ENCODE data around the gene PFKM.
A peak's percentile ranks its signal among the peaks of the same experiment; 100 is the strongest.

Gene PFKM

DNA sequence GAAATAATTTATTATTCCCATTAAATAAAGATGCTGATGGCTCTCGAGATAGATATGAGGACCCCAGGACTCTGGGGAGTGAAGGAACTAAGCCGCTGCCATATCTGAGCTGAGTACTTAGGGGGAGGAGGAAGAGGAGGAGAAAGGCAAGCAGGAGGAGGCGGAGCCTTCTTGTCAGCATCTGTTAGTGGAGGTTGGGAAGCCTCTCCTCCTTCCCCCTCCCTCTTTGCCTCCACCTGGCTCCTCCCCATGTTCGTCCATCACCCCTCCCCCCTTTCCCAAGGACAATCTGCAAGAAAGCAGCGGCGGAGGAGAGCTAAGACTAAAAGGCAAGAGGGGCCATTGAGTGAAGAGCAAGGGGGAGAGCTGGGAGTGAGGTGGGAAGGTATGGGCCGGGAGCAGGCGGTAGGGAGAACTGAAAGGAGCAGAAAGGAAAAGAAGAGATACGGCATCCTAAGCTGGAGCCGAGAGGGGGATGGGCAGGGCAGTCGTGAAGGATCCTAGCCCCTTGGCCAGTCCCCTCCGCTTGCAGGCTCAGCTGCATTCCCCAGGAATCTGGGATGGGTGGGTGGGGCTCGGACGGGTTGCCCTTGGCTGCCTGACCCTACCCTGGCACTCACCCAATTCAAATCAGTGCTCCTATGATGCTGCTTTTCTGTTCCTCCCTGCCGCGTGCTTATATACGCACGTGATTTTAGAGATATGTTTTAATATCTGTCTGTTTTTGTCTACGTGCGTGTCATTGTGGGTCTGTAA, at the start of gene PFKM:
PFKM (plus strand) TSS at position 287 of the 756 bp plus-strand sequence. CDS start 3,411 bp downstream, outside the sequence.
- peak within 1 kb of the TSS; percentile 90 to 91 for H3K4me3 ChIP-seq (ENCODE audit: low read depth in 1 of 2, low read length in 2 of 2)
- no peaks in the 10 kb centered on the region for H3K9me3 ChIP-seq (ENCODE audit: control insufficient read depth in 1 of 2, low read length in 2 of 2)
- peaks cover 19 to 24% of the 10 kb centered on the region in 2 donors for H3K4me1 ChIP-seq (ENCODE audit: control insufficient read depth in 1 of 2, insufficient read depth in 2 of 2, low read length in 2 of 2)
- no peaks in the 10 kb centered on the region for H3K27me3 ChIP-seq (ENCODE audit: control insufficient read depth in 1 of 2, insufficient read depth in 2 of 2, low read length in 2 of 2)
- H3K27ac ChIP-seq (ENCODE audit: low read depth, low read length) = no peak within 1 kb of the TSS
- H3K36me3 ChIP-seq (ENCODE audit: control insufficient read depth in 1 of 2, insufficient read depth in 2 of 2, low read length in 2 of 2) = peaks cover 0 to 4% of the 10 kb centered on the region in 2 donors
- H3K9ac ChIP-seq (ENCODE audit: low read depth in 1 of 2, low read length in 2 of 2) = peak within 1 kb of the TSS; percentile 49 to 56

DNA sequence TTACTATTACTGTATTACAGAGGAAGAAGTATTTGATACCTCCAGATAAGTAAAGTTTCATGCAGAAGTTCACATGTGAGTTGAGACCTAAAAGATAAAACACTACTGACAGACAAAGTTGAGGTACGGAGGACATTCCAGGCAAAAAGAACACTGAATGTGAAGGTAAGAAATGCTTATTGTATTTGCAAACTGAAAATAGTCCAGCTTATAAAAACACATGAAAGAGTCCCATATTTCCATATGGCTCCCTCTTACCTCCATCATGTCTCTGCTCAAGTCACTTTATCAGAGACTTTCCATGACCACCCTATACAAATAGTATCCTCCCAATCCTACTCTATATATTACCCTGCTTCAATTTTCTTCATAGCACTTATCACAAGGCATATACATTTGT, 49.1 kb upstream of the PFKM start:
- no peaks in the 10 kb centered on the region for H3K4me1 ChIP-seq (ENCODE audit: control insufficient read depth in 1 of 2, insufficient read depth in 2 of 2, low read length in 2 of 2)
- H3K9ac ChIP-seq (ENCODE audit: low read depth in 1 of 2, low read length in 2 of 2) = no peak overlapping the region
- H3K27ac ChIP-seq (ENCODE audit: low read depth, low read length) = no peak overlapping the region
- no peak overlapping the region for H3K4me3 ChIP-seq (ENCODE audit: low read depth in 1 of 2, low read length in 2 of 2)
- H3K9me3 ChIP-seq (ENCODE audit: control insufficient read depth in 1 of 2, low read length in 2 of 2) = no peaks in the 10 kb centered on the region
- peaks cover 27 to 60% of the 10 kb centered on the region in 2 donors for H3K36me3 ChIP-seq (ENCODE audit: control insufficient read depth in 1 of 2, insufficient read depth in 2 of 2, low read length in 2 of 2)
- H3K27me3 ChIP-seq (ENCODE audit: control insufficient read depth in 1 of 2, insufficient read depth in 2 of 2, low read length in 2 of 2) = no peaks in the 10 kb centered on the region

DNA sequence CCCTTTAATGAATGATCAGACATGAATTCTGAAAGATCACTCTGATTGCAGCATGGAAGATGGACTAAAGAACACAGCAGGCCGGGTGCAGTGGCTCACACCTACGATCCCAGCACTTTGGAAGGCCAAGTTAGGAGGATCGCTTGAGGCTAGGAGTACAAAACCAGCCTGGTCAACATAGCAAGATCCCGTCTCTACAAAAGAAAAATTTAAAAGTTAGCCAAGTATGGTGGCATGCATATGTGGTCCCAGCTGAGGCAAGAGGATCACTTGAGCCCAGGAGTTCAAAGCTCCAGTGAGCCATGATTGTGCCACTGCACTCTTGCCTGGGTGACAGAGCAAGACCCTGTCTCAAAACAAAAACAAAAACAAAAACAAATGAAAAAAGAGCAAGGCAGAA, 48.4 kb upstream of the PFKM start:
- no peaks in the 10 kb centered on the region for H3K9me3 ChIP-seq (ENCODE audit: control insufficient read depth in 1 of 2, low read length in 2 of 2)
- peaks cover 27 to 53% of the 10 kb centered on the region in 2 donors for H3K36me3 ChIP-seq (ENCODE audit: control insufficient read depth in 1 of 2, insufficient read depth in 2 of 2, low read length in 2 of 2)
- no peaks in the 10 kb centered on the region for H3K27me3 ChIP-seq (ENCODE audit: control insufficient read depth in 1 of 2, insufficient read depth in 2 of 2, low read length in 2 of 2)
- no peak overlapping the region for H3K27ac ChIP-seq (ENCODE audit: low read depth, low read length)
- no peak overlapping the region for H3K4me3 ChIP-seq (ENCODE audit: low read depth in 1 of 2, low read length in 2 of 2)
- H3K9ac ChIP-seq (ENCODE audit: low read depth in 1 of 2, low read length in 2 of 2) = no peak overlapping the region
- H3K4me1 ChIP-seq (ENCODE audit: control insufficient read depth in 1 of 2, insufficient read depth in 2 of 2, low read length in 2 of 2) = no peaks in the 10 kb centered on the region

DNA sequence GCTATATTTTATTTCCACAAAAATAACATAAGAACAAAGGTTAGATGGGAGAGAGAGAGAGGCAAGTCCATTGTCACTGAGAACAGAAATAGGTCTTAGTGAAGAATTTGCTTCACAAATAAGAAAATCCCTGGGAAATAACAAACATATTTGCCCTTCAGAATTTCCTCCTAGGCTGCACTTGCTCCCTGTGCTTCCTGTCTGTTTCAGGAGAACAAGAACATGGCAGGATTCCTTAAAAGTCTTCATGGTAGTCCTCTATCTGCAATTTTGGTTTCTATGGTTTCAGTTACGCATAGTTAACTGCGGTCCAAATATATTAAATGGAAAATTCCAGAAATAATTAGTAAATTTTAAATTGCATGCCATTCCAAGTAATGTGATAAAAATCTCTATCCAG, 47.4 kb upstream of the PFKM start:
- Histone ChIP-seq H3K36me3 (ENCODE audit: control insufficient read depth in 1 of 2, insufficient read depth in 2 of 2, low read length in 2 of 2) (peaks cover 27 to 53% of the 10 kb centered on the region in 2 donors), H3K27ac (ENCODE audit: low read depth, low read length) (no peak overlapping the region)

DNA sequence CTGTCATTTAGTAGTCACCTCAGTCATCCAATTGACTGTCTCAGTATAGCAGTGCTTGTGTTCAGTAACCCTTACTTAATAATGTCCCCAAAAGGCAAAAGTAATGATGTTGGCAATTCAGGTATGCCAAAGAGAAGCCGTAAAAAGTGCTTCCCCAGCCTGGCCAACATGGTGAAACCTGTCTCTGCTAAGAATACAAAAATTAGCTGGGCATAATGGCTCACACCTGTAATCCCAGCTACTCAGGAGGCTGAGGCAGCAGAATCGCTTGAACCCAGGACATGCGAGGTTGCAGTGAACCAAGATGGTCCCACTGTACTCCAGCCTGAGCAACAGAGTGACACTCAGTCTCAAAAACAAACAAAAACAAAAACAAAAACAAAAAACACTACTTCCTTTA, 46.9 kb upstream of the PFKM start:
- Histone ChIP-seq H3K9me3 (ENCODE audit: control insufficient read depth in 1 of 2, low read length in 2 of 2) (no peaks in the 10 kb centered on the region), H3K4me3 (ENCODE audit: low read depth in 1 of 2, low read length in 2 of 2) (no peak overlapping the region), H3K27me3 (ENCODE audit: control insufficient read depth in 1 of 2, insufficient read depth in 2 of 2, low read length in 2 of 2) (no peaks in the 10 kb centered on the region), H3K4me1 (ENCODE audit: control insufficient read depth in 1 of 2, insufficient read depth in 2 of 2, low read length in 2 of 2) (no peaks in the 10 kb centered on the region), H3K9ac (ENCODE audit: low read depth in 1 of 2, low read length in 2 of 2) (no peak overlapping the region), H3K36me3 (ENCODE audit: control insufficient read depth in 1 of 2, insufficient read depth in 2 of 2, low read length in 2 of 2) (peaks cover 27 to 53% of the 10 kb centered on the region in 2 donors), H3K27ac (ENCODE audit: low read depth, low read length) (no peak overlapping the region)

More for the DNA sequence above, 47.4 kb upstream of the PFKM start:
- Histone ChIP-seq H3K4me1 (ENCODE audit: control insufficient read depth in 1 of 2, insufficient read depth in 2 of 2, low read length in 2 of 2) (no peaks in the 10 kb centered on the region), H3K27me3 (ENCODE audit: control insufficient read depth in 1 of 2, insufficient read depth in 2 of 2, low read length in 2 of 2) (no peaks in the 10 kb centered on the region), H3K4me3 (ENCODE audit: low read depth in 1 of 2, low read length in 2 of 2) (no peak overlapping the region), H3K9ac (ENCODE audit: low read depth in 1 of 2, low read length in 2 of 2) (no peak overlapping the region), H3K9me3 (ENCODE audit: control insufficient read depth in 1 of 2, low read length in 2 of 2) (no peaks in the 10 kb centered on the region)

DNA sequence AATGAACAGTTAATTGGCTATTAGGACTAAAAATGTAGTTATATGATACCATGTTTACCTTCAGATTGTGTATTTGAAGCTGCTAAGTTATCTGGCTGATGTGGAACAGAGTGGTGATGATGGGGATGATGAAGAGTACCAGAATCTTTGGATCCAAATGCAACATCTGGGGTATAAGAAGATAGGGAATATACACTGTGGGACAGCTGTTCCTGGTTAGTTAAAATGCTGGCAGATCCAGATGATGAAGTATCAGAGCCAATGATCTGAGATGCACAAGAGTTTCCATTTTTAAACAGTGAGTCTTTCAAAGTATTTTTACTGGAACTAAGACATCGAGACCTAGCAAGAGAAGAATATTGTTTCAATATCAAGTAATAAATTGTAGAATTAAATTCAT, 44.9 kb upstream of the PFKM start:
- Histone ChIP-seq H3K27me3 (ENCODE audit: control insufficient read depth in 1 of 2, insufficient read depth in 2 of 2, low read length in 2 of 2) (no peaks in the 10 kb centered on the region), H3K36me3 (ENCODE audit: control insufficient read depth in 1 of 2, insufficient read depth in 2 of 2, low read length in 2 of 2) (peaks cover 27 to 47% of the 10 kb centered on the region in 2 donors), H3K27ac (ENCODE audit: low read depth, low read length) (no peak overlapping the region), H3K4me1 (ENCODE audit: control insufficient read depth in 1 of 2, insufficient read depth in 2 of 2, low read length in 2 of 2) (no peaks in the 10 kb centered on the region), H3K4me3 (ENCODE audit: low read depth in 1 of 2, low read length in 2 of 2) (no peak overlapping the region), H3K9me3 (ENCODE audit: control insufficient read depth in 1 of 2, low read length in 2 of 2) (no peaks in the 10 kb centered on the region), H3K9ac (ENCODE audit: low read depth in 1 of 2, low read length in 2 of 2) (no peak overlapping the region)

DNA sequence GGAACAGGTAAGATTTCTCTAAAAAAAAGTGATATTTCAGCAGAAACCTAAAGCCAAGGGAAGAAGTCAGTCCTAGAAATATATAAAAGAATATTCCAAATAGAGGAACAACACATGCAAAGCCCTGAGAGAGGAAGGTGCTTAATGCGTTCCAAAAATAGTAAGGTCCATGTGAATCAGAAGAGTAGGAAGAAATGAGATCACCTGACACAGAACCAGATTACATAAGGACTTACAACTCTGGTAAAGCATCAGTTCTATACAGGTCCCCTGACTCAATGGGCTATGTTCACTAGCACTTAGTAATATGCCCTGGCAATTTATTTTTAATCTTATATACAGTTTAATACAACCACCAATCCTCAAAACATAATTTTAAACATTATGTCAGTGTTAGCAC, 43.3 kb upstream of the PFKM start:
- no peak overlapping the region for H3K27ac ChIP-seq (ENCODE audit: low read depth, low read length)
- no peaks in the 10 kb centered on the region for H3K4me1 ChIP-seq (ENCODE audit: control insufficient read depth in 1 of 2, insufficient read depth in 2 of 2, low read length in 2 of 2)
- peaks cover 23 to 41% of the 10 kb centered on the region in 2 donors for H3K36me3 ChIP-seq (ENCODE audit: control insufficient read depth in 1 of 2, insufficient read depth in 2 of 2, low read length in 2 of 2)
- no peaks in the 10 kb centered on the region for H3K27me3 ChIP-seq (ENCODE audit: control insufficient read depth in 1 of 2, insufficient read depth in 2 of 2, low read length in 2 of 2)
- no peak overlapping the region for H3K4me3 ChIP-seq (ENCODE audit: low read depth in 1 of 2, low read length in 2 of 2)
- H3K9ac ChIP-seq (ENCODE audit: low read depth in 1 of 2, low read length in 2 of 2) = no peak overlapping the region
- no peaks in the 10 kb centered on the region for H3K9me3 ChIP-seq (ENCODE audit: control insufficient read depth in 1 of 2, low read length in 2 of 2)

DNA sequence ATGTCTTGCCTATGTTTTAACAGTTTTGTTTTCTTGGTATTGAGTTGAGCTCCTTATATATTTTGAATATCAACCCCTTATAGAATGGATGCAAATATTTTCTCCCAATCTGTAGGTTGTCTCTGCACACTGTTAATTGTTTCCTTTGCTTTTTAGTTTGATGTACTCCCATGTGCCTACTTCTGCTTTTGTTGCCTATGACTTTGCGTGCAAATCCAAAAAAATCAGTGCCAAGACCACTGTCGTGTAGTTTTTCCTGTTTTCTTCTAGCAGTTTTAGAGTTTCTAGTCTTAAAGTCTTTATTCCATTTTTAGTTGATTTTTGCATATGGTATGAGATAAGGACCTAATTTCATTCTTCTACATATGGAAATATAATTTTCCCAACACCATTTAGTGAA, 42.1 kb upstream of the PFKM start:
- Histone ChIP-seq H3K9me3 (ENCODE audit: control insufficient read depth in 1 of 2, low read length in 2 of 2) (no peaks in the 10 kb centered on the region), H3K4me1 (ENCODE audit: control insufficient read depth in 1 of 2, insufficient read depth in 2 of 2, low read length in 2 of 2) (no peaks in the 10 kb centered on the region), H3K27ac (ENCODE audit: low read depth, low read length) (no peak overlapping the region), H3K27me3 (ENCODE audit: control insufficient read depth in 1 of 2, insufficient read depth in 2 of 2, low read length in 2 of 2) (no peaks in the 10 kb centered on the region), H3K36me3 (ENCODE audit: control insufficient read depth in 1 of 2, insufficient read depth in 2 of 2, low read length in 2 of 2) (peaks cover 19 to 41% of the 10 kb centered on the region in 2 donors), H3K9ac (ENCODE audit: low read depth in 1 of 2, low read length in 2 of 2) (no peak overlapping the region), H3K4me3 (ENCODE audit: low read depth in 1 of 2, low read length in 2 of 2) (no peak overlapping the region)

DNA sequence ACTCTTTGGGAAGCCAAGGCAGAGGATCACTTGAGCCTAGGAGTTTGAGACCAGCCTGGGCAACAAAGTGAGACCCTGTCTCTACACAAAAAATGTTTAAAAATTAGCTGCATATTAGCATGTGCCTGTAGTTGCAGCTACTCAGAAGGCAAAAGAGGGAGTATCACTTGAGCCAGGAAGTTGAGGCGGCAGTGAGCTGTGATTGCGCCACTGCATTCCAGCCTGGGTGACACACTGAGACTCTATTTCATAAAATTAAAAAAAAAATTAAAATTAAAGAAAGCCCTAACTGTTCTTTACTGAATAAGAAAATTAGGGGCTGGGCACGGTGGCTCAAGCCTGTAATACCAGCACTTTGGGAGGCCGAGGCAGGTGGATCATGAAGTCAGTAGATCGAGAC, 40.3 kb upstream of the PFKM start:
- Histone ChIP-seq H3K4me1 (ENCODE audit: control insufficient read depth in 1 of 2, insufficient read depth in 2 of 2, low read length in 2 of 2) (no peaks in the 10 kb centered on the region), H3K36me3 (ENCODE audit: control insufficient read depth in 1 of 2, insufficient read depth in 2 of 2, low read length in 2 of 2) (peaks cover 22 to 39% of the 10 kb centered on the region in 2 donors), H3K9me3 (ENCODE audit: control insufficient read depth in 1 of 2, low read length in 2 of 2) (no peaks in the 10 kb centered on the region)

DNA sequence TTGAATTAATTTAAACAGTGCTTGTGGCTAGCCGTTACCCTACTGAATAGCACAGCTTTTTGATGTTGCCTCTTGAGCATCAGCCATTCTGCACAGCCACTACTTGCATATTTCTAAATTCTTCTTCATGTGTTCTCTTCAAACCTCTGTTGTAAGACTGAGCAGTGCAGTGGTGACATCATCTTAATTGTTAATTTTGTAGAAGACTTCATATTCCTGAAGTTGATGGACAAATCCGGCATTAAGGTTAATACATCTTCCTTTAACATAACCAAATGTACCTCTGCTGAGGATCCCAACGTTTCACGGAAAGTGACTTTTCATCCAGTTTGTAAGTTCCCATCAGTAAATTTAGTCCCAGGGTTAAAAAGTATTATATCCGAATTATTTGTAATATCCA, 38.9 kb upstream of the PFKM start:
- no peak overlapping the region for H3K4me3 ChIP-seq (ENCODE audit: low read depth in 1 of 2, low read length in 2 of 2)
- no peaks in the 10 kb centered on the region for H3K9me3 ChIP-seq (ENCODE audit: control insufficient read depth in 1 of 2, low read length in 2 of 2)
- H3K36me3 ChIP-seq (ENCODE audit: control insufficient read depth in 1 of 2, insufficient read depth in 2 of 2, low read length in 2 of 2) = peaks cover 23 to 37% of the 10 kb centered on the region in 2 donors
- H3K4me1 ChIP-seq (ENCODE audit: control insufficient read depth in 1 of 2, insufficient read depth in 2 of 2, low read length in 2 of 2) = no peaks in the 10 kb centered on the region
- H3K27ac ChIP-seq (ENCODE audit: low read depth, low read length) = no peak overlapping the region
- H3K27me3 ChIP-seq (ENCODE audit: control insufficient read depth in 1 of 2, insufficient read depth in 2 of 2, low read length in 2 of 2) = no peaks in the 10 kb centered on the region
- no peak overlapping the region for H3K9ac ChIP-seq (ENCODE audit: low read depth in 1 of 2, low read length in 2 of 2)

More for the DNA sequence above, 40.3 kb upstream of the PFKM start:
- no peak overlapping the region for H3K27ac ChIP-seq (ENCODE audit: low read depth, low read length)
- no peaks in the 10 kb centered on the region for H3K27me3 ChIP-seq (ENCODE audit: control insufficient read depth in 1 of 2, insufficient read depth in 2 of 2, low read length in 2 of 2)
- no peak overlapping the region for H3K9ac ChIP-seq (ENCODE audit: low read depth in 1 of 2, low read length in 2 of 2)
- H3K4me3 ChIP-seq (ENCODE audit: low read depth in 1 of 2, low read length in 2 of 2) = no peak overlapping the region
